ENCODE measurements around the gene NR3C2. TPM values are rescaled to one million over a fixed set of nuclear protein-coding genes. Genes with fewer than 3 reads are reported as not detected.

NR3C2 gene
- total and polyA plus RNA-seq, 2 experiments from 2014 or later = 1.2 to 3.0 TPM

DNA sequence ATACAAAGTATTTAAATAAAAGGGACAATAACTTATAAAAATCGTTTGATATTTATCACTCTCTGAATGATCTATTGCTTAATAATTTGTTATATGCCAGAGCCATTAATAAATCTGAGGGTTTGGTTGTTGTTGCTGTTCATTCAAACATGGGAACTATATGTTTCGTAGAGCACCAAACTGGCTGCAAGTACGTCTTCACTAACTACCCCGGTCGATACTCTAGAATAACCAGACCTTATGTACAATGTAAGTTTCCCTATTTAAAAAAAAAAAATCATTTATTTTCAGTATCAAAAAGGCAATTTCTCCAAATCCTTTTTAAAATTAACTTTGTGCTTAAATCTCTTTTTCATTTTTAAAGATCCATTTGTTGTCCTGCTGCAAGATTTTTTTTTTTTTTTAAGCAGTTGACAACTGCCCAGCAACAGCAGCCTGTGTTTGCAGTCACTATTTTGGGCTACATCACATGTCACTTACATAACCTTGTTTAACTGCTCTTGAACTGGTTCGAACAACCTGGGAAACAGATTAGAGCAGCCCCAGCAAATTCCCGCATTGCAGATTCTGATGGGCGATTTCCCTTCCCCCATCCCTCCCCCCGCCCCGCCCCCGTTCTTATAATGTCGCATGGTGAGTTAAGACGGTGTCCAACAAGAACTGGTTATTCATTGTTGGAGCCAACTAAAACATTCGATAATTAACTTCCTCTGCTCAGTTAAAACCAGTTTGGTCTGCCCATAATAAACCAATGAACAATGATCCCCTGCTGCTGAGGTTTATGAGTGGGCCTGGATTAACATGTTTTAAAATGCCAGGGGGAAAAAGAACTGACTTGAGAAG, 238.9 kb downstream of the NR3C2 start:
- TF ChIP-seq, protein P1, sequence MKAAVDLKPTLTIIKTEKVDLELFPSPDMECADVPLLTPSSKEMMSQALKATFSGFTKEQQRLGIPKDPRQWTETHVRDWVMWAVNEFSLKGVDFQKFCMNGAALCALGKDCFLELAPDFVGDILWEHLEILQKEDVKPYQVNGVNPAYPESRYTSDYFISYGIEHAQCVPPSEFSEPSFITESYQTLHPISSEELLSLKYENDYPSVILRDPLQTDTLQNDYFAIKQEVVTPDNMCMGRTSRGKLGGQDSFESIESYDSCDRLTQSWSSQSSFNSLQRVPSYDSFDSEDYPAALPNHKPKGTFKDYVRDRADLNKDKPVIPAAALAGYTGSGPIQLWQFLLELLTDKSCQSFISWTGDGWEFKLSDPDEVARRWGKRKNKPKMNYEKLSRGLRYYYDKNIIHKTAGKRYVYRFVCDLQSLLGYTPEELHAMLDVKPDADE (IDR thresholded peaks at IDR 0.05) = no peak
- TF ChIP-seq POLR2AphosphoS5 (IDR thresholded peaks at IDR 0.05; ENCODE audit: low read depth) = no peak
- Histone ChIP-seq H3F3A (replicated peaks; ENCODE audit: low read depth) (no peaks in the 10 kb centered on the region), H3K79me2 (replicated peaks; ENCODE audit: insufficient read depth) (no peaks in the 10 kb centered on the region), H3K27ac (ENCODE audit: low read depth) (no peak overlapping the region), H3K4me3 (0 out of 2 replicates have a peak overlapping the region, but pooled peaks have one; percentile 23), H3K4me1 (ENCODE audit: insufficient read depth) (peaks cover 14% of the 10 kb centered on the region), H4K20me1 (replicated peaks; ENCODE audit: insufficient read depth) (no peaks in the 10 kb centered on the region), H3K4me2 (peak overlapping the region; percentile 24), H2AFZ (no peak overlapping the region), H3K27me3 (ENCODE audit: insufficient read depth) (no peaks in the 10 kb centered on the region), H3K9me2 (ENCODE audit: insufficient read depth) (0 out of 2 replicates have a peak, but pooled peaks cover 2% of the 10 kb centered on the region), H3K36me3 (ENCODE audit: insufficient read depth) (no peaks in the 10 kb centered on the region)
- peak; percentile 67 for DNase-seq (ENCODE audit: low spot score)
- Mint-ChIP-seq H3K27ac (no peak overlapping the region), H3K27me3 (ENCODE audit: insufficient read depth, low read depth, poor library complexity) (no peaks in the 10 kb centered on the region), H3K4me1 (peaks cover 19% of the 10 kb centered on the region), H3K4me3 (no peak overlapping the region), H3K36me3 (ENCODE audit: low read depth) (no peaks in the 10 kb centered on the region), H3K9me3 (no peaks in the 10 kb centered on the region)
- ATAC-seq = peak; percentile 60

DNA sequence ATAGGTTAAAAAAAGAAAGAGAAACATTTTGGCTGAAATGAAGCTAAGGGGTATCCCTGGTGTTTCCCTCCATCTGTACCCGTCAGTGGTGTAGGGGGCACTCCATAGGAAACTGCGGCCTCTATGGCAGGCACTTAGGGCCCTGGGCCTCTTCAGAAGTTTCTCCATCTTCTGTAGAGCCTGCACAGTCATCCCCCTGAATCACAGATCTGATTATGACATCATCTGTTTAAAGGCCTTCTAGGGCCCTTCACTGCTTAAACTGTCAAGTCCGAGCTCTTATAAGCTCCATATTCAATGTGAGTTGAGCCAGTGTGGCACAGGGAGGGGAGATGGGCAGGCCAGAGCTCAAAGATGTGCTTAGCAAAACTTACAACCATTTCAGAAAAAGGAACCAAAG, 241.3 kb downstream of the NR3C2 start:
- TF ChIP-seq, protein P2, sequence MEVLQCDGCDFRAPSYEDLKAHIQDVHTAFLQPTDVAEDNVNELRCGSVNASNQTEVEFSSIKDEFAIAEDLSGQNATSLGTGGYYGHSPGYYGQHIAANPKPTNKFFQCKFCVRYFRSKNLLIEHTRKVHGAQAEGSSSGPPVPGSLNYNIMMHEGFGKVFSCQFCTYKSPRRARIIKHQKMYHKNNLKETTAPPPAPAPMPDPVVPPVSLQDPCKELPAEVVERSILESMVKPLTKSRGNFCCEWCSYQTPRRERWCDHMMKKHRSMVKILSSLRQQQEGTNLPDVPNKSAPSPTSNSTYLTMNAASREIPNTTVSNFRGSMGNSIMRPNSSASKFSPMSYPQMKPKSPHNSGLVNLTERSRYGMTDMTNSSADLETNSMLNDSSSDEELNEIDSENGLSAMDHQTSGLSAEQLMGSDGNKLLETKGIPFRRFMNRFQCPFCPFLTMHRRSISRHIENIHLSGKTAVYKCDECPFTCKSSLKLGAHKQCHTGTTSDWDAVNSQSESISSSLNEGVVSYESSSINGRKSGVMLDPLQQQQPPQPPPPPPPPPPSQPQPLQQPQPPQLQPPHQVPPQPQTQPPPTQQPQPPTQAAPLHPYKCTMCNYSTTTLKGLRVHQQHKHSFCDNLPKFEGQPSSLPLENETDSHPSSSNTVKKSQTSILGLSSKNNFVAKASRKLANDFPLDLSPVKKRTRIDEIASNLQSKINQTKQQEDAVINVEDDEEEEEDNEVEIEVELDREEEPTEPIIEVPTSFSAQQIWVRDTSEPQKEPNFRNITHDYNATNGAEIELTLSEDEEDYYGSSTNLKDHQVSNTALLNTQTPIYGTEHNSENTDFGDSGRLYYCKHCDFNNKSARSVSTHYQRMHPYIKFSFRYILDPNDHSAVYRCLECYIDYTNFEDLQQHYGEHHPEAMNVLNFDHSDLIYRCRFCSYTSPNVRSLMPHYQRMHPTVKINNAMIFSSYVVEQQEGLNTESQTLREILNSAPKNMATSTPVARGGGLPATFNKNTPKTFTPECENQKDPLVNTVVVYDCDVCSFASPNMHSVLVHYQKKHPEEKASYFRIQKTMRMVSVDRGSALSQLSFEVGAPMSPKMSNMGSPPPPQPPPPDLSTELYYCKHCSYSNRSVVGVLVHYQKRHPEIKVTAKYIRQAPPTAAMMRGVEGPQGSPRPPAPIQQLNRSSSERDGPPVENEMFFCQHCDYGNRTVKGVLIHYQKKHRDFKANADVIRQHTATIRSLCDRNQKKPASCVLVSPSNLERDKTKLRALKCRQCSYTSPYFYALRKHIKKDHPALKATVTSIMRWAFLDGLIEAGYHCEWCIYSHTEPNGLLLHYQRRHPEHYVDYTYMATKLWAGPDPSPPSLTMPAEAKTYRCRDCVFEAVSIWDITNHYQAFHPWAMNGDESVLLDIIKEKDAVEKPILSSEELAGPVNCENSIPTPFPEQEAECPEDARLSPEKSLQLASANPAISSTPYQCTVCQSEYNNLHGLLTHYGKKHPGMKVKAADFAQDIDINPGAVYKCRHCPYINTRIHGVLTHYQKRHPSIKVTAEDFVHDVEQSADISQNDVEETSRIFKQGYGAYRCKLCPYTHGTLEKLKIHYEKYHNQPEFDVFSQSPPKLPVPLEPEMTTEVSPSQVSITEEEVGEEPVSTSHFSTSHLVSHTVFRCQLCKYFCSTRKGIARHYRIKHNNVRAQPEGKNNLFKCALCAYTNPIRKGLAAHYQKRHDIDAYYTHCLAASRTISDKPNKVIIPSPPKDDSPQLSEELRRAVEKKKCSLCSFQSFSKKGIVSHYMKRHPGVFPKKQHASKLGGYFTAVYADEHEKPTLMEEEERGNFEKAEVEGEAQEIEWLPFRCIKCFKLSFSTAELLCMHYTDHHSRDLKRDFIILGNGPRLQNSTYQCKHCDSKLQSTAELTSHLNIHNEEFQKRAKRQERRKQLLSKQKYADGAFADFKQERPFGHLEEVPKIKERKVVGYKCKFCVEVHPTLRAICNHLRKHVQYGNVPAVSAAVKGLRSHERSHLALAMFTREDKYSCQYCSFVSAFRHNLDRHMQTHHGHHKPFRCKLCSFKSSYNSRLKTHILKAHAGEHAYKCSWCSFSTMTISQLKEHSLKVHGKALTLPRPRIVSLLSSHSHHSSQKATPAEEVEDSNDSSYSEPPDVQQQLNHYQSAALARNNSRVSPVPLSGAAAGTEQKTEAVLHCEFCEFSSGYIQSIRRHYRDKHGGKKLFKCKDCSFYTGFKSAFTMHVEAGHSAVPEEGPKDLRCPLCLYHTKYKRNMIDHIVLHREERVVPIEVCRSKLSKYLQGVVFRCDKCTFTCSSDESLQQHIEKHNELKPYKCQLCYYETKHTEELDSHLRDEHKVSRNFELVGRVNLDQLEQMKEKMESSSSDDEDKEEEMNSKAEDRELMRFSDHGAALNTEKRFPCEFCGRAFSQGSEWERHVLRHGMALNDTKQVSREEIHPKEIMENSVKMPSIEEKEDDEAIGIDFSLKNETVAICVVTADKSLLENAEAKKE (CRISPR knock-in tag; IDR thresholded peaks at IDR 0.05) = no peak
- TF ChIP-seq POLR2AphosphoS5 (IDR thresholded peaks at IDR 0.05; ENCODE audit: low read depth) = no peak
- TF ChIP-seq CREB1 (CRISPR knock-in tag; IDR thresholded peaks at IDR 0.05; ENCODE audit: low read depth) = no peak
- TF ChIP-seq EZH2 (IDR thresholded peaks at IDR 0.05; ENCODE audit: low read depth, unreplicated experiment) = no peak
- no peak for TF ChIP-seq ZNF331 (CRISPR knock-in tag; IDR thresholded peaks at IDR 0.05; ENCODE audit: low read depth)
- TF ChIP-seq EZH2phosphoT487 (IDR thresholded peaks at IDR 0.05; ENCODE audit: unreplicated experiment) = no peak
- TF ChIP-seq NANOG (IDR thresholded peaks at IDR 0.05; ENCODE audit: borderline replicate concordance) = no peak
- TF ChIP-seq STAT1 (IDR thresholded peaks at IDR 0.05; ENCODE audit: unreplicated experiment) = no peak
- H3K4me3 ChIP-seq = no peak overlapping the region
- Mint-ChIP-seq H3K4me3 (no peak overlapping the region), H3K36me3 (ENCODE audit: low read depth) (no peaks in the 10 kb centered on the region), H3K9me3 (no peaks in the 10 kb centered on the region), H3K27ac (no peak overlapping the region), H3K4me1 (peaks cover 19% of the 10 kb centered on the region), H3K27me3 (ENCODE audit: insufficient read depth, low read depth, poor library complexity) (no peaks in the 10 kb centered on the region)
- H3K9me2 ChIP-seq (ENCODE audit: insufficient read depth) = no peaks in the 10 kb centered on the region
- no peak overlapping the region for H2AFZ ChIP-seq
- H3K4me2 ChIP-seq = no peak overlapping the region
- H3K27ac ChIP-seq (ENCODE audit: low read depth) = no peak overlapping the region
- H3K36me3 ChIP-seq (ENCODE audit: insufficient read depth) = no peaks in the 10 kb centered on the region
- H4K20me1 ChIP-seq (replicated peaks; ENCODE audit: insufficient read depth) = no peaks in the 10 kb centered on the region
- peaks cover 14% of the 10 kb centered on the region for H3K4me1 ChIP-seq (ENCODE audit: insufficient read depth)
- H3F3A ChIP-seq (replicated peaks; ENCODE audit: low read depth) = no peaks in the 10 kb centered on the region
- DNase-seq (ENCODE audit: low spot score) (no peak), ATAC-seq (no peak)
- no peaks in the 10 kb centered on the region for H3K27me3 ChIP-seq (ENCODE audit: insufficient read depth)
- no peaks in the 10 kb centered on the region for H3K79me2 ChIP-seq (replicated peaks; ENCODE audit: insufficient read depth)
